Measurements from ENCODE around the gene GALNT11.

Gene GALNT11

DNA sequence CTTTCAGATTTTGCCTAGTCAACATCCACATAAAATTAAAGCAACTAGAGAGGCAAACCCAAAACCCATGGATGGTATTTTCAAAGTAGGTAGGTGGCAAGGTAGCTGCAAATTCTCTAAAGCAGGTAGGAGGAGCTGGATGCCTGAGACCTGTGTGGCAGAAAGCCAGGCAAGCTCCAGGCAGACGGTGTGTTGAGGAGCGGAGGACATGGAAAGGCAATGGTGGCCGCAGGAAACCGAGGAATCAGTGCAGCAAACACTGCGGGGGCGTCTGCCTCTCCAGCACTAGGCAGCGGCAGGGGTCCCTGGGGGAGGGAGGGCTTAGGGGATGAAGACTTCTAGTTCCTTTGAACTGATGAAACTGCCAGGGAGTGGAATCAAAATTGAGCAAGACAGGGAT lies 101.3 kb downstream of the GALNT11 start:
- no peak overlapping the region for H3K4me3 ChIP-seq (ENCODE audit: low read depth in 1 of 5, low read length in 5 of 5)
- H3K4me1 ChIP-seq (ENCODE audit: control insufficient read depth in 5 of 5, insufficient read depth in 5 of 5, low read length in 5 of 5) = peaks cover 0 to 4% (median 0%) of the 10 kb centered on the region in 5 donors
- H3K27ac ChIP-seq (ENCODE audit: low read depth, low read length) = no peak overlapping the region
- H3K27me3 ChIP-seq (ENCODE audit: control insufficient read depth in 5 of 5, insufficient read depth in 4 of 5, low read length in 5 of 5) = no peaks in the 10 kb centered on the region
- H3K36me3 ChIP-seq (ENCODE audit: control insufficient read depth in 5 of 5, insufficient read depth in 5 of 5, low read length in 5 of 5) = peaks cover 31 to 69% (median 63%) of the 10 kb centered on the region in 5 donors
- H3K9me3 ChIP-seq (ENCODE audit: control insufficient read depth in 5 of 5, low read length in 5 of 5) = peaks cover 0 to 7% (median 4%) of the 10 kb centered on the region in 5 donors
- H3K9ac ChIP-seq (ENCODE audit: low read length in 5 of 5) = no peak overlapping the region

DNA sequence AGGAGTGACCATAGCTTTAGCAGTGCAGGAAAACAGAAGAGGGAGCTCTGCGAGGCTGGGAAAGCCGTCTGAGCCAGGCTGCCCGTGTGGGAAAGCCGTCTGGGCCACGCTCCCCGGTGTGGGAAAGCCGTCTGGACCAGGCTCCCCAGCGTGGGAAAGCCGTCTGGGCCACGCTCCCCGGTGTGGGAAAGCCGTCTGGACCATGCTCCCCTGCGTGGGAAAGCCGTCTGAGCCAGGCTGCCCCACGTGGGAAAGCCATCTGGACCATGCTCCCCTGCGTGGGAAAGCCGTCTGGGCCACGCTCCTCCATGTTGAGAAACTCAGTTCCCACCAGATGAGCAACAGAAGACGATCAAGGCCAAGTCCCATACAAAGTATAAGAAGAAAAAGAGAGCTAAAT lies 101.8 kb downstream of the GALNT11 start:
- no peak overlapping the region for H3K9ac ChIP-seq (ENCODE audit: low read length in 5 of 5)
- peaks cover 31 to 70% (median 63%) of the 10 kb centered on the region in 5 donors for H3K36me3 ChIP-seq (ENCODE audit: control insufficient read depth in 5 of 5, insufficient read depth in 5 of 5, low read length in 5 of 5)
- no peaks in the 10 kb centered on the region for H3K27me3 ChIP-seq (ENCODE audit: control insufficient read depth in 5 of 5, insufficient read depth in 4 of 5, low read length in 5 of 5)
- H3K4me3 ChIP-seq (ENCODE audit: low read depth in 1 of 5, low read length in 5 of 5) = no peak overlapping the region
- peaks cover 0 to 7% (median 4%) of the 10 kb centered on the region in 5 donors for H3K9me3 ChIP-seq (ENCODE audit: control insufficient read depth in 5 of 5, low read length in 5 of 5)
- H3K27ac ChIP-seq (ENCODE audit: low read depth, low read length) = no peak overlapping the region
- peaks cover 0 to 4% (median 0%) of the 10 kb centered on the region in 5 donors for H3K4me1 ChIP-seq (ENCODE audit: control insufficient read depth in 5 of 5, insufficient read depth in 5 of 5, low read length in 5 of 5)

DNA sequence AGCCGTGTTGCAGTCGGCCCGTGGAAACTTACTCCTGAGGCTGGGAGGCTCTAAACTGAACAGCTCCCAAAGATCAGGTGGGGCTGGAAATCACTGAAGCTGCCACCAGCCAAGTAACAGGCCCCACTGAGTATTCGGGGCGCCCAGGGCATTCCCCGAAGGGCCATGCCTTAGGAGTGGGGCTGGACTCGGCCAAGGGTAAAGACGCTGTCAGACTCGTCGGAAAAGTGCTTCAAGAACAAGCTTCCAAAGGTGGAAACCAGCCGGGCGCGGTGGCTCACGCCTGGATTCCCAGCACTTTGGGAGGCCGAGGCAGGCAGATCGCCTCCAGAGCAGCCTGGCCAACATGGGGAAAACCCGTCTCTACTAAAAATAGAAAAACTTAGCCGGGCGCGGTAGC lies 102.8 kb downstream of the GALNT11 start:
- no peak overlapping the region for H3K4me3 ChIP-seq (ENCODE audit: low read depth in 1 of 5, low read length in 5 of 5)
- no peak overlapping the region for H3K27ac ChIP-seq (ENCODE audit: low read depth, low read length)
- no peaks in the 10 kb centered on the region for H3K27me3 ChIP-seq (ENCODE audit: control insufficient read depth in 5 of 5, insufficient read depth in 4 of 5, low read length in 5 of 5)
- peaks cover 4 to 7% (median 5%) of the 10 kb centered on the region in 5 donors for H3K4me1 ChIP-seq (ENCODE audit: control insufficient read depth in 5 of 5, insufficient read depth in 5 of 5, low read length in 5 of 5)
- H3K9me3 ChIP-seq (ENCODE audit: control insufficient read depth in 5 of 5, low read length in 5 of 5) = peaks cover 0 to 7% (median 4%) of the 10 kb centered on the region in 5 donors
- peaks cover 23 to 66% (median 60%) of the 10 kb centered on the region in 5 donors for H3K36me3 ChIP-seq (ENCODE audit: control insufficient read depth in 5 of 5, insufficient read depth in 5 of 5, low read length in 5 of 5)
- no peak overlapping the region for H3K9ac ChIP-seq (ENCODE audit: low read length in 5 of 5)

DNA sequence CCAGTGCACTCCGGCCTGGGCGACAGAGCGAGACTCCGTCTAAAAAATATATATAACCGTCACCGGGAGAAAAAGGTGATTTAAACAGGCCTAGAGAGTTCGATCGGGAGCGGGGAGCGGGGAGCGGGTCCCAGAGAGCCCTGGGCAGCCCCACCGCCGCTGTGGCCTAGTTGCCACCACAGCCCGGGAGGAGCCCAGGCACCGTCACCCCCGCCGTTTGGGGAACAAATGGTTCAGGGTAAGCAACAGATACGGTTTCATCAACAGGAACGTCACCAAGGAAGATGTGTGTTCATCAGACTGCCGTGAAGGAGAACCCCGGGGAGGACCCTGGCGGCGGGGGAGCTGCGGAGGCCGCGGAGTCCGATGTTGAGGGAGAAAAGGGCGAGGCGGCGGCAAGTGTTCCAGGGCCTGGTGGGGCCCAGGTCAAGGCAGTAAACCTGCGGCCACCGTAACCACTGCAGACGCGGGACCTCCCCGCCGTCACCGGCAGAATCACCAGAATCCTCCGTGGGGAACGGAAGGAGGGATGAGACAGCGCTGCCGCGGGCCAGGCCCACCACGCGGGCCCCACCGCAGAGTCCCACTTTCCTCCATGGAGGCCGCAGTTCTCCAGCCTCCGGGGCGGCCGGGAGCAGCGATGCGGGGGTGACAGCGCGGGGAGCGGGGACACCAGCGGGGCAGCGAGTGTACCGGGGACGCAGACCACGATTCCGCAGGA lies 103.4 kb downstream of the GALNT11 start:
- Histone ChIP-seq H3K4me1 (ENCODE audit: control insufficient read depth in 5 of 5, insufficient read depth in 5 of 5, low read length in 5 of 5) (peaks cover 4 to 14% (median 11%) of the 10 kb centered on the region in 5 donors), H3K27ac (ENCODE audit: low read depth, low read length) (no peak overlapping the region), H3K4me3 (ENCODE audit: low read depth in 1 of 5, low read length in 5 of 5) (no peak overlapping the region), H3K27me3 (ENCODE audit: control insufficient read depth in 5 of 5, insufficient read depth in 4 of 5, low read length in 5 of 5) (no peaks in the 10 kb centered on the region), H3K36me3 (ENCODE audit: control insufficient read depth in 5 of 5, insufficient read depth in 5 of 5, low read length in 5 of 5) (peaks cover 17 to 67% (median 58%) of the 10 kb centered on the region in 5 donors), H3K9ac (ENCODE audit: low read length in 5 of 5) (no peak overlapping the region), H3K9me3 (ENCODE audit: control insufficient read depth in 5 of 5, low read length in 5 of 5) (peaks cover 0 to 7% (median 4%) of the 10 kb centered on the region in 5 donors)

DNA sequence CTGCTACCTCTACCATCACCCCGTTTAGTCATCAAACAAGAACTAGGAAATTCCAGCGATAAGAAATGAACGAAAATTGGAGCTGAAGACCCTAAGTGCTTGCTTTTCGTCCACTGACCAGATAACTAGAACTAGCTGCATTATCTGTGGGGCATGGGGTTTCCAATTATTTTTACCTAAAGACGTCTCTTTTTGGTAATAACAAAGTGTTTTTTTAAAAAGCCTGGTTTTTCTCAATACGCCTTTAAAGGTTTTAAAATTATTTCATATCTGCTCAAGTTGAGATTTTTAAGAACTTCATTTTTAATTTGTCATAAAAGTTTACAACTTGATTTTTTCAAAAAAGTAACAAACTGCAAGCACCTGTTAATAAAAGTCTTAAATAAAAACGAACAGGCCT lies 104.2 kb downstream of the GALNT11 start:
- Histone ChIP-seq H3K27ac (ENCODE audit: low read depth, low read length) (no peak overlapping the region), H3K27me3 (ENCODE audit: control insufficient read depth in 5 of 5, insufficient read depth in 4 of 5, low read length in 5 of 5) (no peaks in the 10 kb centered on the region), H3K4me1 (ENCODE audit: control insufficient read depth in 5 of 5, insufficient read depth in 5 of 5, low read length in 5 of 5) (peaks cover 4 to 17% (median 14%) of the 10 kb centered on the region in 5 donors), H3K4me3 (ENCODE audit: low read depth in 1 of 5, low read length in 5 of 5) (no peak overlapping the region), H3K9ac (ENCODE audit: low read length in 5 of 5) (no peak overlapping the region), H3K36me3 (ENCODE audit: control insufficient read depth in 5 of 5, insufficient read depth in 5 of 5, low read length in 5 of 5) (peaks cover 11 to 61% (median 52%) of the 10 kb centered on the region in 5 donors), H3K9me3 (ENCODE audit: control insufficient read depth in 5 of 5, low read length in 5 of 5) (peaks cover 0 to 2% (median 0%) of the 10 kb centered on the region in 5 donors)

DNA sequence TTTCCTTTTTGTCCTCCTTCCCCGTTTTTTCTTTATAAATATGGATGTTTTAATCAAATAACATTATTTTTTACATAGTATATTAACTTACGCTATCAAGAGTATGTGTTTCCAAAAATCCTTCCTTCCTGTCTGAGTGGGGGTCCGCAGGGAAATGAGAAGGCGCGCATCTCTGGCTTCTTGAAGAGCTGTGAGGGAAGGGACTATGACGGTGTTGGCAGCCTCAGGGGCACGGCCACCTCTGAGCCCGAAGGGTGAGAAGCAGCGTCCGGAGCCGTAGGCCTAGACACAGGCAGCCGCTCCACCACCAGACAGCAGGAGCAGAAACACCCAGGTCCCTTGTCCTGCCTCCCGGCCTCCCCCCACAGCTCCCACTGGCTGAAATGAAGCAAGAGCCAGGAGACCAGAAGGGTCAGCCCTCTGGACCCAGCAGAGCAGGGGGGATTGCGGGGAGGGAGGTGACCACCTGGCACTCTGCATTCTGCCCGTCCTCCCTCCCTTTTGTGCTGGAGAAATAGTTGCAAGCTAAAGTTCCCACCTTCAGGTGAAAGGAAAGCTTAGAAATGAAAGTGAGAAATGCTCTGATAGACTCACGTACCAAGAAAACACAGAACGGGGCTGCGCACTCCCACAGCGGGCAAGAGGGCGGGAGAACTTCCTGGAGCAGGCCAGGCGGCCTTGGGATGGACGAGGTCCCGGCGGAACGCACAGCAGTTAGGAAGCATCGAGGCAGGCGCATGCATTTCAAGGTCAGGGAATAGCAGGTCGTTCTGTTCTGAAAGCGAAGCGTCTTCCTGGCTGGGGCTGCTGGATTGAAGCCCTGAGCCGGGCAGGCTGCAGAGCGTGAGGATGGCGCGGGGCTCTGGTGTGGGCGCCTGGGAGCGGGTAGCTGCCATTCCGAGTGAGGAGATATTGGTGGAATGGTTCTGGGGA lies 105.5 kb downstream of the GALNT11 start:
- Histone ChIP-seq H3K36me3 (ENCODE audit: control insufficient read depth in 5 of 5, insufficient read depth in 5 of 5, low read length in 5 of 5) (peaks cover 0 to 61% (median 45%) of the 10 kb centered on the region in 5 donors), H3K9me3 (ENCODE audit: control insufficient read depth in 5 of 5, low read length in 5 of 5) (no peaks in the 10 kb centered on the region)

DNA sequence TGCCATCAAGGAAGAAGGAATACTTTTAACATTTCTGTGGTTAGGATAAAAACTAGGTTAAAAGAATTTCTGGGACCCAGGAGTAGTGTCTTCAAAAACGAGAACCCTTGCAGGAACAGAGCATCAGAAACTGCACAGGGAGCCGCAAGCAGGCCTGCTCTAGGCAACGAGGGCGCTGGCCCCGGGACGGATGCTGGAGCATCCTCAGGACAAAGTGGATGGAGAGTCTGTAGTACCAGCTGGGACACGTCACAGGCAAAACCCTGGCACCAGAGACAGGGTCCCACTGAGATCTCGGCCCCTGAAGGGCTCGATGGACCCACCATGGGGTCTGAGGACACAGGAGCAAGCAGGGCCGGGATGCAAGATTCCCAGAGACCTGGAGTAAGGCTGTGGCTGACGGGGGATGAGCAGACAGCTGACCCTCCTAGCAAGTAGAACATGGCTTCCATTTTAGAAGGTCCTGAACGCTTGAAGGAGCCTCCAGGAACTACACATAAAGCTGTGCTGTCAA lies 106.6 kb downstream of the GALNT11 start:
- H3K36me3 ChIP-seq (ENCODE audit: control insufficient read depth in 5 of 5, insufficient read depth in 5 of 5, low read length in 5 of 5) = peaks cover 0 to 61% (median 44%) of the 10 kb centered on the region in 5 donors

More for the DNA sequence above, 105.5 kb downstream of the GALNT11 start:
- H3K9ac ChIP-seq (ENCODE audit: low read length in 5 of 5) = no peak overlapping the region
- no peak overlapping the region for H3K27ac ChIP-seq (ENCODE audit: low read depth, low read length)
- H3K27me3 ChIP-seq (ENCODE audit: control insufficient read depth in 5 of 5, insufficient read depth in 4 of 5, low read length in 5 of 5) = no peaks in the 10 kb centered on the region
- no peak overlapping the region for H3K4me3 ChIP-seq (ENCODE audit: low read depth in 1 of 5, low read length in 5 of 5)
- H3K4me1 ChIP-seq (ENCODE audit: control insufficient read depth in 5 of 5, insufficient read depth in 5 of 5, low read length in 5 of 5) = peaks cover 4 to 18% (median 14%) of the 10 kb centered on the region in 5 donors

DNA sequence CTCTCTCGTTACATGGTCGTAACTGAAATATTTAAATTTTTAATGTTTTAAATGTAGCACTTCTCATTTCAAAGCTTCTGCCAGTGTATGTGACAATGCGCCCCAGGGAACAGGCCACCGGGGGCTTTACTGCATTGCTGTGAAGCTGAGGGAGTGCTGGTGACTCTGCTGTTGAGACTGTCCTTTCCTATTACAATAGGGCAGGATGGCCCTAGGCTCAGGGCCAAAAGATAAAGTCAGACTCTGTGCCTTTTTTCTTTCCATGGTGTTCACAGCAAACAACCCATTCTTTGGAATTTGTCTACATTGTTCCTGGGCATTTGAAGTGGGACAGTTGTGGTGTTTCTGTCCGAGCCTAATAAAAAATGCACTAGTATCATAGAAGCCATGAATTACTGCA lies 107.3 kb downstream of the GALNT11 start:
- H3K9me3 ChIP-seq (ENCODE audit: control insufficient read depth in 5 of 5, low read length in 5 of 5) = no peaks in the 10 kb centered on the region
- peaks cover 0 to 60% (median 44%) of the 10 kb centered on the region in 5 donors for H3K36me3 ChIP-seq (ENCODE audit: control insufficient read depth in 5 of 5, insufficient read depth in 5 of 5, low read length in 5 of 5)
- no peaks in the 10 kb centered on the region for H3K27me3 ChIP-seq (ENCODE audit: control insufficient read depth in 5 of 5, insufficient read depth in 4 of 5, low read length in 5 of 5)
- H3K9ac ChIP-seq (ENCODE audit: low read length in 5 of 5) = no peak overlapping the region
- peak overlapping the region; percentile 29 for H3K27ac ChIP-seq (ENCODE audit: low read depth, low read length)
- H3K4me1 ChIP-seq (ENCODE audit: control insufficient read depth in 5 of 5, insufficient read depth in 5 of 5, low read length in 5 of 5) = peaks cover 2 to 36% (median 28%) of the 10 kb centered on the region in 5 donors
- no peak overlapping the region for H3K4me3 ChIP-seq (ENCODE audit: low read depth in 1 of 5, low read length in 5 of 5)

More for the DNA sequence above, 106.6 kb downstream of the GALNT11 start:
- Histone ChIP-seq H3K4me3 (ENCODE audit: low read depth in 1 of 5, low read length in 5 of 5) (no peak overlapping the region), H3K27me3 (ENCODE audit: control insufficient read depth in 5 of 5, insufficient read depth in 4 of 5, low read length in 5 of 5) (no peaks in the 10 kb centered on the region), H3K9ac (ENCODE audit: low read length in 5 of 5) (no peak overlapping the region), H3K27ac (ENCODE audit: low read depth, low read length) (no peak overlapping the region), H3K9me3 (ENCODE audit: control insufficient read depth in 5 of 5, low read length in 5 of 5) (no peaks in the 10 kb centered on the region), H3K4me1 (ENCODE audit: control insufficient read depth in 5 of 5, insufficient read depth in 5 of 5, low read length in 5 of 5) (peaks cover 5 to 29% (median 23%) of the 10 kb centered on the region in 5 donors)

DNA sequence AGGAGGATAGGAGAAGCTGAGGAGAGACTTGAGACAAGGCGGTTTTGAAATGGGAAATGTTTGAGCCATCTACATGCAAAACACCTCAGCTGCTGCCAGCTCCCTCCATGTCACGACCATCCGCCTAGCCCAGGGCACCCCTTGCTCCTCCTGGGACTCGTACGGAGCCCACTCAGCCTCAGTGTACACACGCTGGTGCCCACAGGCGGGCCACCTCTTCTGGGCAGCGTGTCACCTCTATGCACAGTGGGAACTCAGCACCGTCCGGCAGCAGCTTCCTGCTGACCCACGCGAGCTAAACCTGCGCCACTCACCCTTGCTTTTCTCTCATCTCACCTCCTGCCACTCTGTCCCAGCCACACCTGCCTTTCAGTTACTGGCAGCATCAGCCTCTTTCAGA lies 108.3 kb downstream of the GALNT11 start:
- Histone ChIP-seq H3K9me3 (ENCODE audit: control insufficient read depth in 5 of 5, low read length in 5 of 5) (no peaks in the 10 kb centered on the region), H3K36me3 (ENCODE audit: control insufficient read depth in 5 of 5, insufficient read depth in 5 of 5, low read length in 5 of 5) (peaks cover 0 to 60% (median 45%) of the 10 kb centered on the region in 5 donors)

More for the DNA sequence above, 108.3 kb downstream of the GALNT11 start:
- peaks cover 2 to 36% (median 29%) of the 10 kb centered on the region in 5 donors for H3K4me1 ChIP-seq (ENCODE audit: control insufficient read depth in 5 of 5, insufficient read depth in 5 of 5, low read length in 5 of 5)
- peak overlapping the region; percentile 29 for H3K27ac ChIP-seq (ENCODE audit: low read depth, low read length)
- H3K9ac ChIP-seq (ENCODE audit: low read length in 5 of 5) = peak overlapping the region in 1 of 5 donors; percentile 46
- H3K4me3 ChIP-seq (ENCODE audit: low read depth in 1 of 5, low read length in 5 of 5) = peak overlapping the region; percentile 8 to 49 (median 27)
- no peaks in the 10 kb centered on the region for H3K27me3 ChIP-seq (ENCODE audit: control insufficient read depth in 5 of 5, insufficient read depth in 4 of 5, low read length in 5 of 5)

Measured in subcutaneous abdominal adipose tissue (tissue), 5 donors.